DMS79 (cell line): ENCODE results near the gene CDH4.

Experiments used
- DNase-seq: peaks from one replicate; lab custom pipeline; 2025; lab: John Stamatoyannopoulos, UW

The CDH4 gene

DNA sequence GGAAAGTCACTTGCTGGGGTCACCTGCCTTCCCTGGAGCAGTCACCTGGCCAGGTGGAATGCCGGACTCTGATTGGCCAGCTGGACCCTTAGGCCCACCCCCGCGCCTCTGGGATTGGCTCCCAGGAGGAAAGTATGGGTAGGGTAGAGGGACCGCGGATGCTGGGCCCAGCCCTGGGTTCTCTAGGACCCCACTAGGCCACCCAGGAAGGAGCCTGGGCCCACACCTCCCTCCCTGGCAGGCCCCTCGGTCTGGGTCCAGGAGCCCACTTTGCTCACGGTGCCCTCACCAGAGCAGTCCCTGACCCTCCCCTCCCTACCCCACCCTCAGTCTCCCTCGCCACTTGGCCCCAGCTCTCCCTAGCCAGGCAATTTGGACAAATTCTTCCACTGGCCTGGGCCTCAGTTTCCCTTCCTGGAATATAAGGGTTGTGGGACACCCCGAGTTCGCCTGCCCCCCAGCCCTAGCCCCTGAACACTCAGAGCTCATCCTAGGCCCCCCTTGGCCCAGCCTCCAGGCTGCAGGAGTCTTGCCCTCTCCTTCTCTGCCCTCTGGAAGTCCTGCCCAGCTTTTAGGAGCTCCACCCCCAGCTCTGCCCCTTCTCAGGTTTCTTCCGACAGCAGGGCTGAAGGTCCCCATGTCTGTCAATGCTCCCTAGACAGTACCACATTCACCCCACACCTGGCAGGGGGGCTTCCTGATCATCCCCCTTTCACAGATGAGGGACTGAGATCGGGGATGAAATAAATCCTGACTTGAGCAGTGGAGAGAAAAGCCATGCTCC, 514.0 kb downstream of the CDH4 start:
- no peak for DNase-seq

DNA sequence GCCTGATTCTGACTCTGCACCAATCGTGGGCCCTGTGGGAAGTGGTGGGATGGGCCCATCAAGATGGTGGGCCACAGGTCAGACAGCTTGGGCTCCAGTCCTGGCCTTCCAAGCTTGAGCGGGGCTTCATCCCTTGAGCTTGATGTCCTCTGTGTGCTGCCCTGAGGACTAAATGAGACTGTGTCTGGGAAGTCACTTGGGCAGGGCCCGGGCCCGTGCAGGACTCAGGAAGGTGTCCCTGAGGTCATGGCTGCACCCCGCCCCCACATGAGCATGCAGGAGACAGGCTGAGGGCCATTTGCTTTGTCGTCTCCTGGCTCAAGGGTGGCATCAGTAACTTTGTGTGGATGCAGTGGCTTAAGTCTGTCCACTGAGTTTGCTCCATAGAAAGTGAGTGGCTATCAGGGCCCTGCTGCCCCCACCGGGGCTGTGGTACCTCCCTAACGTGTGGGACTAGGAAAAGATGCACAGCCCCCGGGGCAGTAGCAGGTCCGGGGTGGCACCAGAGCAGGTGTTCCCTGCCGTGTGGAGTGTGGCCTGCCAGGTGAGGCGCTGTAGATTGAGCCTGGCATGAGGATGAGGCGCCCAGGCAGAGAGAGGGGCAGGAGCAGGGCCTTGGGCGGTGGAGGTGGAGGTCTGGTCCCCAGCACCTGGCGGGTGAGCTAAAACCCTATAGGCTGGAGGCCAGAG, 515.0 kb downstream of the CDH4 start:
- DNase-seq = no peak

DNA sequence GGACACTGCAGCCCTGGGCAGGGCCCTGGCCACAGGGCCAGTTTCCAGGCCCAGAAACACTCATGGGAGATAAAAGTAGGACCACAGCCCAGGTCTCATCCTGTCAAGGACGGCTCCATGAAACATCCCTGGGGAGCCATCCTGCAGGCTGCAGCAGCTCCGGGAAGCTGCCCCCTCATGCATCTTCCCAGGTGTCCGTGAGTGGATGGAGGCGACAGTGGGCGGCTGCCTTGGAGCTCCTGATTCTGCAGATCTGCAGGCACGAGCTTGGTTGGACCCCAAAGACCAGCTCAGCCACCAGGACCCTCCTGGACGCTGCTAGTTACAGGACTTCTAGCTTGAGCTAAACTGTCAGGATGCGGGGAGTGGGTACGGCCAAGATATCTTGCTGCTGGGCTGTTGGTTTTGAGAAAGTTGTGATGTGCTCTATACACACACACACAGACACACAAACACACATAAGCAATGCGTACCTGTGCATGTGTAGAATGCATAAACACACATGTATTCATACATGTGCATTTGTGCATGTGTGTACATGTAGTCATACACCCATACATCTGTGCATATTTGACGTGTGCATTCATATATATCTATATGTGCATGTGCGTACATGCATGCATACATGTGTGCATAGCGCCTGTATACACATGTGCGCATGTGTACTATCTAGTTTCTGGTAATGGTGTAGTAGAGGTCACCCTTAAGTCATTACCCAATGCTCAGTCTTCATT, 515.9 kb downstream of the CDH4 start:
- DNase-seq = no peak

GRCh38 chr20:61768571-61769285, 516.7 kb downstream of the CDH4 start:
- no peak for DNase-seq

GRCh38 chr20:61769286-61769832, 517.3 kb downstream of the CDH4 start:
- DNase-seq = no peak

DNA sequence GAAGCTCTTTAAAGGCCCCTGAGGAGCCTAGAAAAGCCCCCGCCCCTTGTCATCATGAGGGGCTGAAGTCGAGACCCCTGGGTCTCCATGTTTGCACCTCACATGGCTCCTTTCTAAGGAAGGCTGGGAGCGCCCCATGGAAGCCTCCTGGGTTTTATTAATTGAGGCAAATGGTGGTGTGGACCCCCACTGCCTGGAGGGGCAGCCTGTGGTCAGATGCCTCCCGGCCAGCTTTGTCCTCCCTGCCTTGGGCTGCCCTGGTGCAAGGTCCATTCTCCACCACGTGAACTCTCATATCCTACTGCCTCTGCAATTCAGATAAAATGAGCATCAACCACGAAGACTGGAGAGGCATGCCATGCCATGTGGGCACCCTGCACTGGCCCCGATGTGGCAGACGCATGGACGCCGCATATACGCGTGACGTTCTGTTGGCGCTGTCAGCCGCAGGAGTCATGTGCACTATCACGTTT, 518.1 kb downstream of the CDH4 start:
- no peak for DNase-seq

DNA sequence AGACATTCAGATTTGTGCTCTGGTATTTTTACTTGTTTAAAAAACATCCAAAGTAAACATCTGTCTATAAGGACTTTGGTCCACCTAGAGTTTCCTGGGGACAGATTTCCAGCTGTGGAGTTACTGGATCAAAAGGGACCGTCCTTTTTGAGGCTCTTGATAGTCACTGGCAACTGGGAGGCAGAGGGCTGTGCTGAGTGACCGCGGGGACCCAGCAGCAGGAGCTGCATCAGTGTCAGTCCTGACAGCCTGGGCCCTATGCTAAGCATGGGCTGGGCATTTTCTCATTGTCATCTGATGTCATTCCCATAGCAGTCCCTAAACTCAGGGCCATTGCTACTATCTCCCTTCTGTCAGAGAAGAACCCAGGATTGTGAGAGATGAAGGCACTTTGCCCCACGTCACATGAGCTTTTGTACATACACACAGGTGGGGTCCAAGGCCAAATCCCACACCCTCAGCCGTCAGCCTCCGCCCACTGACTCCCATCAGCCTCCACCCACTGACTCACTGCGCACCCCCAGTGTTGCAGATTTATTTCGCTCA, 519.8 kb downstream of the CDH4 start:
- no peak for DNase-seq

- DNase-seq = no peak
Measured at GRCh38 chr20:61772828-61773631, 521.0 kb downstream of the CDH4 start.

DNA sequence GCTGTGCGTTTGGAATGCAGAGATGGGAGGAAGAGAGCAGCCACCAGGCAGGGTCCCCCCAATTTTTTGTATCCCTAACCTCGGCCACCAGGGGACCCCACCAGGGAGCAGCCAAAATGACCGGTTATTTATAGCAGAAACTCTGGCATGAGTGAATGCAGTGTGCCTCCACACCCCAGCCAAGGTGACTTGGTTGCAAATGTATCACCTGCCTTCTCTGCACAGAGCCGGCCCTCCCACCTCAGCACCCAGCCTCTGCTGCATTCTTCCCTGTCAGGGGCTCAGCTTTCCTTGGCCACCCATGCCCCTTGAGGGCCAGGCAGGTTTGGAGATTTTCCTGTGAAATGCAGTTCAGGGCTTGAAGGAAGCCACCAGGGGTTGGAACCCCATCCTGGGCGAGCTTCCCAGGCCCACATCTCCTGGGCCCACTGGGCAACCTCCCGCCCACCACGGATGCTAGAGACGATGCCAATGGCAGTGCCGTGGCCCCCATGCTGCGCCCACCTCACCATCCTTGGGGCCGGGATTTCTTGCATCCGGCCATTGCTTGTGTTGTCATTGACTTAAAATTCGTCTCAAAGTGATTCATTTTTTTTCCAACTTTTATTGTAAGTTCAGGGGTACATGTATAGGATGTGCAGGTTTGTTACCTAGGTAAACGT, 522.0 kb downstream of the CDH4 start:
- no peak for DNase-seq

DNA sequence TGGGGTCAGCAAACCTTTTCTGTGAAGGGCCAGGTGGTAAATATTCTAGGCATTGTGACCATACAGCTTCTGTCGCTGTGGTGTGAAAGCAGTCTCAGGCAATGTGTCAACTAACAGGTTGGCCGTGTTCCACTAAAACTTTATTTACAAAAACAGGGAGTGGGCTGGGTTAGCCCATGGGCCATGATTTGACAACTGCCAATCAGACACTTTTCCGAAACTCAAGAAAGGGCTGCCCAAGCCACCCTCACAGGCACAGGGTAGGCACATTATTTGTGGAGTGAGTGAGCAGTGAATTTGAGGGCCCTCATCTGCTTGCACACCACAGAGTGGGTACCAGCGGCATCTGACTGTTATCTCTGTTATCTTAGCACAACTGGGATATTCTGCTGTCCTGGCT, 523.4 kb downstream of the CDH4 start:
- no peak for DNase-seq

DNA sequence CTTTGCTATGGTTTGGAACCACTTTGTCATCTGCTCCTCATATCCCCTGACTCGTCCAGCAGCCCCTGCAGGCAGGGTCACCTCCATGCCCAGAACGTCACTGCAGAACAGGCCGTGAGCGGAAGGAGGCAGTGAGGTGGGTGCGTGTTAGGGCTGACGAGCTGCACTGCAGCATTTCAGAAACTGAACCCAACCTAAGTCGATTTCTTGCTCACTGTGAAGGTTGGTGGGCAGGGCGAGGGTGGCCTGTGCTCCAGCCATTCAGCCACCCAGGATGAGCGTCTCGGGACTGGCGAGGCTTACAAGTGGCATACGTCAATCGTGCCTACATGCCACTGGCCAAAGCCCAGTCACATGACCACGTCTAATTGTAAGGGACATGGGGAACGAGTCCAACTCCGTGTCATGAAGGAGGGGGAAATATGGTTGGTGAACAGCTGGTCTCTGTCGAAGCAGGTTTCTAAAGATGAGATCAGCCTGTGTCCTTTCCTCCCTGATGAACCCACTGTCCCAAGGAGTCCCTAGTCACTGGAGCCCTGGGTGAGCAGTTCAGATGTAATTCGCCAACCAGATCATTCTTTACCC, 524.5 kb downstream of the CDH4 start:
- no peak for DNase-seq

DNA sequence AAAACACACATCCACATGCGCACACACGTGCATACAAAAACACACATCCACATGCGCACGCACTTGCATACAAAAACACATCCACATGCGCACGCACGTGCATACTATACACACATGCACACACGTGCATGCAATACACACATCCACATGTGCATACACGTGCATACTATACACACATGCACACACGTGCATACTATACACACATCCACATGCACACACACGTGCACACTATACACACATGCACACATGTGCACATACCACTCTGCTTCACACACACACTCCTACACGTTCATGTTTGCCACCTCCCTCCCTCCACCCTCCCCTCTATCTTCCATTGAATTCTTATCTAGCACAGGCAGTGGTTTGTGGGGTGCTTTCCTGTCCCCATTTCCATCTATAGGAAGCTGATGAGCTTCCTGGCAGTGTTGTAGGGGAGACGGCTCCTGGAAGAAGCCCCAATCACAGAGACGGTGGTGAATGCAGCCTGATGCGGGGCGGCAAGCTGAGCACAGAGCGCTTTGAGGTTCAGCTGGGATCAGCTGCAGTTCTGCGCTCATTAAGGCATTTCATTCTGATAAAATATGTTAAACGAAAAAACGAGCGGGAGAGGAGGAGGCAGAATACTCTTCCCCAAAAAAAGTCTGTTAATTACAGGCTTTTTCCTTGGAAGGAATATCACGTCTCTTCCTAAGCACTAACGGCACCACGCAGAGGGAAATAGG, 525.9 kb downstream of the CDH4 start:
- DNase-seq = no peak

DNA sequence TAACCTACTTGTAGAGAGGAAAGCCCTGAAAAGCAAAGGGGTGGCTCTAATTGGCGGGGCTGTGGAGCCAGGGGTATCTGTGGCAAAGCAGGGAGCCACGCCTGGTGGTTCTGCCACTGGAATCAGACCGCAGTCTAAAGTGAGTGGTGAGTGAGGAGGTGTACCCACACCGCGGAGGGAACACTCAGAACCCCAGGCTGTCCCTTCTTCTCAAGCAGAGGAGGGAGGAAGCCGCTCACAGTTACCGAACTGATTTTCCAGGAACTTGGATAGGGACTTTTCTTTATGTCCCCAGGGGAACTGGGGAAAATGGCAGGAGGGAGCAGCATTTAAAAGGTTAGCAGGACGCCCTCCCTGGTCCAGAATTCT, 526.4 kb downstream of the CDH4 start:
- DNase-seq = no peak

DNA sequence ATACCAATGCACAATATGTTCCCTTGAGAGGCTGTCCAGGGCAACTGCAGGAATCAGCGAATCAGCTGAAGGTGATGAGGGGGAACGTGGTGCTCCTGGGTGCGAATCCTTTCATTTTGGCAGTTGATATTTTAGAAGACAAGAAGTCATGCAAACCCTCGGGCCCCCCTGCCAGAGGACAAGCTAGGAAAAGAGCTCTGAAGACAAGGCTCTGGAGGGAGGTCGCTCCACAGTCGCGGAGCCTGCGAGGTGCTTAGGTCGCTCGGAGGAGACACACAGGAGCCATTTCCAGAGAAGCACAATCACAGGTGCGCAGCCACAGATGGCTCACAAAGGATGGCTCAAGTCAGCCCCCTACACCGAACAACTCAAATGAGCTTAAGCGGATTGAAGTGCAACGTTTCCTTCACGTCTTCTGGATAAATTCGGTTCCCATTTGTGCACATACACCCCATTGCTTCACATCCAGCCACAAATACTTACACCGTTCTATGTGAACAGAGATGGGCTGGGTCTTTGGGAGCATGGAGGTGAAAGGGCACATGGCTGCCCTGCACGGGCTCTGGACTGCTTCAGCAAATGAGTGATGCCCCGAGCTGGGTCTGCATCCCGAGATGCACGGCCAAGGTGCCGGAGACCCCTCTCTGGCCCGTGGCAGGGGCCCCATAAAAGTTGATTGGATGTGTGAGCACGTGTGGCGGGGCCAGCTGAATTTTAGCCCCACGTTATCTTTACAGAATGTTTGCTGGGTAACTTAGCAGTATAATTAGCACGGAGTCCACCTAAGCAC, 527.3 kb downstream of the CDH4 start:
- no peak for DNase-seq

DNA sequence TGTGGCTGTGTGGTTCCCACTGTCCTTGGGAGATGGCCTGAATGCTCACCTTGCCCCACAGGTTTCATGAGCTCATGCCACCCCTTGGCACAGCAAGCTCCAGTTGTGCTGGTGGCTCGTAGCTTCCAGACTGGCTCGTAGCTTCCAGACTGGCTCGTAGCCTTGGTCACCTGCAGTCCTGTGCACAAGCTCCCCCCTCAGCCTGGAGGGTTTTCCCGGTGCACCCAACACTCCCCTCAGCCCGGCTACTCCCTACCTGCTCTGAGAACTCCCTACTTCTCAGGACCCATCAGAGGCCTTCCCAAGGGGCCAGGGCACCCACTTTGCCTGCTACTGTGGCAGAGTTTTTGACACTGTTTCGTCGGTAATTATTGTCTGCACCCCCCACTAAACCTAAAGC, 528.0 kb downstream of the CDH4 start:
- DNase-seq = no peak

DNA sequence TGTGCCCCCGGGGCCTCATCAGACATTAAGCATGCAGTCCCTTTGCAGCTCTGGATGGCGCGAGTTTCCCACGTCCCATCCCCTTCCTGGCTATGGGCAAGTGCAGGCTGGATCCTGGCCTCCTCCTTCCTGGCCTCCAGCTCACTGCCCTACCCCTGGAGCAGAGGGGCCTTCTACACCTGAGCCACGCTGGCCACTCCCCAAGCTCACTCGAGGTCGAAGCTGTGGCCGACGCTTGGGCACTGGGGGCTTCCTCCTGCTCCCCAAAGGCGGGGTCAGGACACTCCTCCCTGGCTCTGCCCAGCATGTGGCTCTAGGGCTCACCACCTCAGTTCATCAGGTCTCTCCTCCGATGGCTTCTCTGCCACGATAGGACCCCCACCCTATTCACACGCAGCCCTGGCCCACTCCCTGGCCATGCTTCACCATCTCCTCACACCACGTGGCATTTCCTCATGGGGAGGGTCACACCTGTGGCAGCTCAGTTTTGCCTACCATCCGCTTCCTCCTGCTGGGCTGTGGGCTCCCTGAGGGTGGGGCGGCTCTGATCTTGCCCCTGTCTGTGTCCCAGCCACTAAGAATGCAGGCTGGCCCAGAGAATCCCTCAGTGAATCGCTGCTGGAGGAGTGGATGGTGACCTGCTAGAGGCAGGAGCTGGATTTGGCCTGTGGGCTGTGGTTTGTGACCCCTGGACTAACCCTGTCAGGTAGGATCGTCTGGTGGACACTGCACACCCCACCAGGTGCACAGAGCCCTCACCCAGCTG, 532.9 kb downstream of the CDH4 start:
- DNase-seq = no peak

DNA sequence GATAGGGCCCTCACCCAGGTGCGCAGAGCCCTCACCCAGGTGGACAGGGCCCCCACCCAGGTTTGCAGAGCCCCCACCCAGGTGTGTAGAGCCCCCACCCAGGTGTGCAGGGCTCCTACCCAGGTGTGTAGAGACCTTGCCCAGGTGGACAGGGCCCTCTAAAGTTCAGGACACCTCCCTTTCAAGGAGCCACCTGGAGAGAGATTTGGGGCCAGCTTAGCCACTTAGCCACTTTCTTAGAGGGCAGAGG, 533.4 kb downstream of the CDH4 start:
- no peak for DNase-seq

DNA sequence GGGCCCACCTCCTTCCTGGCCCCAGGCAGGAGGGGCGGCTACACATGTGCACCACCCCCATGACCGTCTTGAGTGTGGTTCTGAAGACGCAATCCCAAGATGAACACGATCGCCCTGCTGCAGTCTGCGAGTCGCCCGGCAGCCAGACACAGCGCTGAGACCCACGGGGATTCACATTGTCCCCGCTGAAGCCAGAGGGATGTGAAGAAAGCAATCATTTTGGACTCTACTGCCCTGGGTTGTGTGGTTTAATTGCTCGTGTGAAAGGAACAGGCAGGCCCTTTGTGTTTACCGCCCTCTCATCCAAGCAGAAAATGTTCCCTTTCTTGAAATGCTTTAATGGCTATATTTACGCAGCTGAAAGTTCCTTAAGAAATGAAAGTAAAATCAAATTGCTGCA, 534.2 kb downstream of the CDH4 start:
- DNase-seq = peak; percentile 23
